IMR-90 (cell line): Measurements from ENCODE around the gene CYP8B1. TPM values are rescaled to one million over a fixed set of nuclear protein-coding genes. Genes with fewer than 3 reads are reported as not detected.

Experiments used
- ATAC-seq: fragments of 200-7000 bp; cut with Tn5 transposase; 2 replicates; pipeline ENCODE4 v1.9.1; 2020; ENCODE audit warnings: low read depth, mild to moderate bottlenecking, moderate library complexity
- BruUV-seq: library from RNA; stranded (reverse); fragments of 400-500 nt; replicated peaks from 2 replicates; lab custom pipeline; 2021; lab: Mats Ljungman, UMichigan
- CTCF ChIA-PET: fragments of 300-600 bp; formaldehyde crosslinking; extraction: SDS; loops from one replicate; lab custom pipeline; 2021; ENCODE audit warnings: antibody characterized with exemption; lab: Yijun Ruan, JAX
- POLR2A ChIA-PET: fragments of 300-600 bp; sonication (Branson Sonifier 250); formaldehyde crosslinking; loops from one replicate; lab custom pipeline; 2022; ENCODE audit warnings: antibody characterized with exemption; ENCODE audit not compliant: unreplicated experiment; lab: Charles Lee
- DNase-seq: peaks from one replicate; pipeline ENCODE4 v3.0.0; 2013
- H2AFZ ChIP-seq: replicated peaks from 2 replicates; pipeline ENCODE3; 2013; ENCODE audit warnings: low read length, mild to moderate bottlenecking; ENCODE audit not compliant: poor library complexity
- H2AK5ac ChIP-seq: 2 replicates; pipeline ENCODE4 v1.6.1; 2013; ENCODE audit warnings: low read depth, low read length, inconsistent platforms
- H2AK9ac ChIP-seq: replicated peaks from 2 replicates; pipeline ENCODE3; 2013; ENCODE audit warnings: mild to moderate bottlenecking, low read depth, low read length, moderate library complexity; ENCODE audit not compliant: poor library complexity
- H2BK120ac ChIP-seq: 2 replicates; pipeline ENCODE4 v1.6.1; 2013; ENCODE audit warnings: low read depth, low read length, inconsistent platforms
- H2BK15ac ChIP-seq: 3 replicates; pipeline ENCODE4 v1.6.1; 2013; ENCODE audit warnings: low read depth, low read length, inconsistent platforms
- H2BK20ac ChIP-seq: 2 replicates; pipeline ENCODE4 v1.6.1; 2013; ENCODE audit warnings: low read depth, mild to moderate bottlenecking, inconsistent platforms, low read length, moderate library complexity
- H2BK5ac ChIP-seq: 2 replicates; pipeline ENCODE4 v1.6.1; 2013; ENCODE audit warnings: mild to moderate bottlenecking, low read depth, low read length, inconsistent platforms; ENCODE audit not compliant: poor library complexity, severe bottlenecking
- H3K14ac ChIP-seq: replicated peaks from 2 replicates; pipeline ENCODE4 v1.6.1; 2013; ENCODE audit warnings: low read depth, low read length, inconsistent platforms
- H3K18ac ChIP-seq: 2 replicates; pipeline ENCODE4 v1.6.1; 2013; ENCODE audit warnings: low read depth, low read length, control low read depth
- H3K23ac ChIP-seq: 2 replicates; pipeline ENCODE4 v1.6.1; 2013; ENCODE audit warnings: low read depth, low read length, inconsistent platforms
- H3K27ac ChIP-seq: 2 replicates; pipeline ENCODE4 v1.5.1; 2013; ENCODE audit warnings: mild to moderate bottlenecking, control low read depth, low read length; ENCODE audit not compliant: insufficient read depth
- H3K27me3 ChIP-seq: 2 replicates; pipeline ENCODE4 v1.6.1; 2013; ENCODE audit warnings: low read length; ENCODE audit not compliant: control insufficient read depth, insufficient read depth
- H3K36me3 ChIP-seq: 2 replicates; pipeline ENCODE4 v1.6.1; 2013; ENCODE audit warnings: low read length, mixed read lengths; ENCODE audit not compliant: control insufficient read depth, insufficient read depth
- H3K4ac ChIP-seq: 2 replicates; pipeline ENCODE4 v1.6.1; 2013; ENCODE audit warnings: low read depth, low read length, inconsistent platforms
- H3K4me1 ChIP-seq: 2 replicates; pipeline ENCODE4 v1.6.1; 2013; ENCODE audit warnings: low read length, mixed read lengths; ENCODE audit not compliant: control insufficient read depth, insufficient read depth
- H3K4me2 ChIP-seq: 2 replicates; pipeline ENCODE4 v1.6.1; 2013; ENCODE audit warnings: low read depth, mild to moderate bottlenecking, control low read depth, low read length, moderate library complexity
- H3K4me3 ChIP-seq: 2 replicates; pipeline ENCODE4 v1.5.1; 2013; ENCODE audit warnings: low read depth, mild to moderate bottlenecking, control low read depth, low read length, moderate library complexity; ENCODE audit not compliant: insufficient read depth
- H3K56ac ChIP-seq: 2 replicates; pipeline ENCODE4 v1.6.1; 2013; ENCODE audit warnings: low read length, inconsistent platforms; ENCODE audit not compliant: insufficient read depth; ENCODE audit errors: extremely low read depth
- H3K79me1 ChIP-seq, 2 experiments: 2 replicates each; pipeline ENCODE4 v1.6.1; 2013; ENCODE audit warnings: low read length in 2 of 2, inconsistent platforms in 1 of 2, low read depth in 1 of 2
- H3K9ac ChIP-seq: 2 replicates; pipeline ENCODE4 v1.6.1; 2013; ENCODE audit warnings: low read depth, low read length, control low read depth
- H3K9me1 ChIP-seq: 2 replicates; pipeline ENCODE4 v1.6.1; 2013; ENCODE audit warnings: low read length, inconsistent platforms; ENCODE audit not compliant: insufficient read depth
- H3K9me3 ChIP-seq: 2 replicates; pipeline ENCODE4 v1.6.1; 2013; ENCODE audit warnings: low read length; ENCODE audit not compliant: control insufficient read depth, insufficient read depth
- H4K20me1 ChIP-seq: 2 replicates; pipeline ENCODE4 v1.6.1; 2013; ENCODE audit warnings: low read length, inconsistent platforms; ENCODE audit not compliant: insufficient read depth
- H4K5ac ChIP-seq: 2 replicates; pipeline ENCODE4 v1.6.1; 2013; ENCODE audit warnings: mild to moderate bottlenecking, low read depth, low read length, control low read depth
- H4K8ac ChIP-seq, 2 experiments: 2 replicates each; pipeline ENCODE4 v1.6.1; 2013; ENCODE audit warnings: low read depth in 2 of 2, low read length in 2 of 2, control low read depth in 1 of 2, inconsistent platforms in 1 of 2
- H4K91ac ChIP-seq: 2 replicates; pipeline ENCODE4 v1.6.1; 2013; ENCODE audit warnings: low read depth, low read length, inconsistent platforms; ENCODE audit not compliant: insufficient read depth
- BHLHE40 ChIP-seq: fragments of 150-350 bp; IDR thresholded peaks from 2 replicates; pipeline ENCODE4 v1.6.1; 2016; ENCODE audit warnings: mild to moderate bottlenecking, low read depth, low read length
- CEBPB ChIP-seq: IDR thresholded peaks from 2 replicates; pipeline ENCODE4 v1.6.1; 2012; ENCODE audit warnings: low read depth, low read length, improper control_type of control experiment
- CHD1 ChIP-seq: IDR thresholded peaks from 2 replicates; pipeline ENCODE4 v1.6.1; 2012; ENCODE audit warnings: low read depth, low read length, improper control_type of control experiment
- CTCF ChIP-seq: conservative IDR thresholded peaks from 2 replicates; pipeline ENCODE4 v1.5.1; 2012; ENCODE audit warnings: mild to moderate bottlenecking, low read depth, low read length, improper control_type of control experiment
- ELK1 ChIP-seq: fragments of 150-350 bp; IDR thresholded peaks from 2 replicates; pipeline ENCODE4 v1.6.1; 2016; ENCODE audit warnings: low read depth, mild to moderate bottlenecking, low read length, moderate library complexity, borderline replicate concordance
- FOS ChIP-seq: fragments of 150-350 bp; IDR thresholded peaks from 2 replicates; pipeline ENCODE4 v1.6.1; 2016; ENCODE audit warnings: low read depth, low read length
- MAFK ChIP-seq: IDR thresholded peaks from 2 replicates; pipeline ENCODE4 v1.6.1; 2012; ENCODE audit warnings: low read depth, low read length, improper control_type of control experiment
- MAZ ChIP-seq: IDR thresholded peaks from 2 replicates; pipeline ENCODE4 v1.6.1; 2012; ENCODE audit warnings: low read depth, mild to moderate bottlenecking, low read length, improper control_type of control experiment, moderate library complexity, borderline replicate concordance
- MXI1 ChIP-seq: IDR thresholded peaks from 2 replicates; pipeline ENCODE4 v1.6.1; 2012; ENCODE audit warnings: low read depth, mild to moderate bottlenecking, low read length, moderate library complexity, borderline replicate concordance
- NFE2L2 ChIP-seq: fragments of 150-350 bp; IDR thresholded peaks from 2 replicates; pipeline ENCODE4 v1.6.1; 2016; ENCODE audit warnings: low read depth, mild to moderate bottlenecking, low read length
- POLR2A ChIP-seq: IDR thresholded peaks from 2 replicates; pipeline ENCODE4 v1.6.1; 2012; ENCODE audit warnings: mild to moderate bottlenecking, low read depth, low read length
- RAD21 ChIP-seq: IDR thresholded peaks from 2 replicates; pipeline ENCODE4 v1.6.1; 2012; ENCODE audit warnings: low read length, improper control_type of control experiment
- RCOR1 ChIP-seq: IDR thresholded peaks from 2 replicates; pipeline ENCODE4 v1.6.1; 2012; ENCODE audit warnings: mild to moderate bottlenecking, low read length, improper control_type of control experiment; ENCODE audit not compliant: insufficient replicate concordance
- RFX5 ChIP-seq: IDR thresholded peaks from 2 replicates; pipeline ENCODE4 v1.8.0; 2012; ENCODE audit warnings: low read depth, mild to moderate bottlenecking, low read length, moderate library complexity
- USF2 ChIP-seq: fragments of 150-350 bp; IDR thresholded peaks from 2 replicates; pipeline ENCODE4 v1.6.1; 2017; ENCODE audit warnings: mild to moderate bottlenecking, antibody characterized with exemption, low read length, low read depth
- WGBS, 2 experiments: methylation state at CpG; one replicate each; pipeline versions ENCODE4 v1.1.5 to v1.1.7; 2013; ENCODE audit warnings: missing lambda C conversion rate in 2 of 2; ENCODE audit not compliant: insufficient read length in 1 of 2; ENCODE audit errors: extremely low coverage in 2 of 2; 5-methylcytosine and 5-hydroxymethylcytosine counted together
- dilution Hi-C: fragments of 300-500 bp; cut with HindIII; formaldehyde crosslinking; loops from one replicate; pipeline ENCODE4 v1.14.3; 2018; ENCODE audit warnings: low sequenced_read_pairs; ENCODE audit not compliant: unreplicated experiment
- in situ Hi-C: fragments of 300-500 bp; cut with MboI; formaldehyde crosslinking; loops from 3 replicates; pipeline ENCODE4 v1.14.3; 2019; ENCODE audit warnings: low sequenced_read_pairs, inconsistent platforms, mixed read lengths
- intact Hi-C: fragments of 100-400 bp; cut with micrococcal nuclease; formaldehyde crosslinking; loops from 2 replicates; pipeline ENCODE4 v1.10.0; 2022
- polyA plus RNA-seq, 3 experiments: library from polyadenylated mRNA; depleted of rRNA; stranded (reverse); fragments of >200 nt; gene quantifications; 2 replicates each; pipeline ENCODE4 v1.2.3, GENCODE V29; 2012; ENCODE audit warnings: low replicate concordance in 1 of 3
- total RNA-seq: library from RNA; depleted of rRNA; stranded (reverse); fragments of >200 nt; gene quantifications from 2 replicates; pipeline ENCODE4 v1.2.3, GENCODE V29; 2012

Gene CYP8B1
- total and polyA plus RNA-seq, 2 of the 4 experiments (the other 2 are of a cell fraction), result not detected

GRCh38 chr3:42830437-42831320 lies 45.0 kb downstream of the CYP8B1 start:
- peaks cover 15% of the 10 kb centered on the region for H3K27me3 ChIP-seq
- H3K9me1 ChIP-seq, result no peaks in the 10 kb centered on the region
- H2BK20ac ChIP-seq, result no peak overlapping the region
- H4K8ac ChIP-seq, result no peak overlapping the region
- H3K18ac ChIP-seq, result no peak overlapping the region
- H3K79me1 ChIP-seq, result no peaks in the 10 kb centered on the region
- H3K27ac ChIP-seq, result no peak overlapping the region
- no TSS peak for BruUV-seq
- in situ Hi-C loops, result no loop called here
- H2BK5ac ChIP-seq, result no peak overlapping the region
- ATAC-seq (peak; percentile 53; the same call in 1 of the 2 replicates), DNase-seq (peak; percentile 21)
- no peak overlapping the region for H2AFZ ChIP-seq
- no peak overlapping the region for H3K14ac ChIP-seq
- H3K4me1 ChIP-seq, result no peaks in the 10 kb centered on the region
- no peak overlapping the region for H3K4ac ChIP-seq
- ChIA-PET POLR2A (no interaction called here), CTCF (interaction anchor here (0.8 to 1.4 kb wide), 5 partner anchors 9 to 51 kb away, joined by 3 to 4 read pairs (median 3); no protein-coding TSS in a partner anchor)
- no peak overlapping the region for H3K56ac ChIP-seq
- no CpG with 5 or more reads among the region's 7 CpGs for WGBS, 2 experiments
- H3K4me3 ChIP-seq, result no peak overlapping the region
- no peak overlapping the region for H3K4me2 ChIP-seq
- no peak overlapping the region for H2AK5ac ChIP-seq
- H3K9me3 ChIP-seq, result no peaks in the 10 kb centered on the region
- H4K5ac ChIP-seq, result no peak overlapping the region
- H4K91ac ChIP-seq, result no peak overlapping the region
- H4K20me1 ChIP-seq, result no peaks in the 10 kb centered on the region
- H3K9ac ChIP-seq, result no peak overlapping the region
- intact Hi-C loops, result loop anchor here (2.0 kb wide), 1 partner anchor 50 kb away; no protein-coding TSS in a partner anchor
- dilution Hi-C loops, result no loop called here
- no peak overlapping the region for H2BK120ac ChIP-seq
- no peak overlapping the region for H2AK9ac ChIP-seq
- H3K23ac ChIP-seq, result no peak overlapping the region
- no peaks in the 10 kb centered on the region for H3K36me3 ChIP-seq
- H2BK15ac ChIP-seq, result no peak overlapping the region
- no peak for TF ChIP-seq MAFK
- TF ChIP-seq RFX5, result no peak
- TF ChIP-seq MXI1, result no peak
- no peak for TF ChIP-seq POLR2A
- TF ChIP-seq RAD21, result peak; percentile 38
- no peak for TF ChIP-seq NFE2L2
- TF ChIP-seq ELK1, result no peak
- no peak for TF ChIP-seq CHD1
- no peak for TF ChIP-seq FOS
- TF ChIP-seq CTCF, result peak; percentile 40
- no peak for TF ChIP-seq BHLHE40
- no peak for TF ChIP-seq MAZ
- no peak for TF ChIP-seq USF2
- TF ChIP-seq CEBPB, result no peak
- TF ChIP-seq RCOR1, result no peak
